ENCODE measurements around the gene PSMA6.
"Not testable (repeated sequence)": the region's sequence is repeated elsewhere in the genome, so short reads cannot be mapped to it uniquely, and the experiment has no call there.

The PSMA6 gene

GRCh38 chr14:35359655-35360054 is 67.5 kb downstream of the PSMA6 start:
- H3K9me3 ChIP-seq (ENCODE audit: control insufficient read depth, insufficient read depth, low read depth, low read length); H3K4me1 ChIP-seq (ENCODE audit: control insufficient read depth, insufficient read depth, low read length); CTCF ChIA-PET; POLR2A ChIA-PET; H3K27ac ChIP-seq (ENCODE audit: extremely low read depth, low read depth, low read length); H3K36me3 ChIP-seq (ENCODE audit: control insufficient read depth in 2 of 2, insufficient read depth in 1 of 2, low read length in 2 of 2); H3K4me3 ChIP-seq (ENCODE audit: low read depth, low read length): not testable (repeated sequence)

- CTCF ChIA-PET: no interaction called here
- H3K27ac ChIP-seq (ENCODE audit: extremely low read depth, low read depth, low read length): no peak overlapping the region
- no peak for TF ChIP-seq ZBTB7A (tag by site-specific recombination; IDR thresholded peaks at IDR 0.05; ENCODE audit: low read depth)
- no peak for TF ChIP-seq ZNF362 (tag by site-specific recombination; IDR thresholded peaks at IDR 0.05)
- no peak for TF ChIP-seq MYNN (tag by site-specific recombination; IDR thresholded peaks at IDR 0.05; ENCODE audit: borderline replicate concordance)
- no peak for TF ChIP-seq ZNF221 (tag by site-specific recombination; IDR thresholded peaks at IDR 0.05; ENCODE audit: borderline replicate concordance)
- TF ChIP-seq ZBTB20 (tag by site-specific recombination; IDR thresholded peaks at IDR 0.05): no peak
- TF ChIP-seq GLI2 (tag by site-specific recombination; IDR thresholded peaks at IDR 0.05; ENCODE audit: borderline replicate concordance, low read depth): no peak
- no peak for TF ChIP-seq ZNF157 (tag by site-specific recombination; IDR thresholded peaks at IDR 0.05)
- no peak for TF ChIP-seq ZNF26 (tag by site-specific recombination; IDR thresholded peaks at IDR 0.05)
- no peak for TF ChIP-seq ZNF155 (tag by site-specific recombination; IDR thresholded peaks at IDR 0.05)
- TF ChIP-seq ZNF280D (tag by site-specific recombination; IDR thresholded peaks at IDR 0.05): no peak
- no peak for TF ChIP-seq ZNF18 (tag by site-specific recombination; IDR thresholded peaks at IDR 0.05)
- TF ChIP-seq OVOL3 (tag by site-specific recombination; IDR thresholded peaks at IDR 0.05): no peak
- no peak for TF ChIP-seq SCRT1 (tag by site-specific recombination; IDR thresholded peaks at IDR 0.05; ENCODE audit: borderline replicate concordance)
- TF ChIP-seq ZNF544 (tag by site-specific recombination; IDR thresholded peaks at IDR 0.05): no peak
- TF ChIP-seq REPIN1 (tag by site-specific recombination; IDR thresholded peaks at IDR 0.05; ENCODE audit: low read depth): no peak
- TF ChIP-seq ZNF776 (tag by site-specific recombination; IDR thresholded peaks at IDR 0.05; ENCODE audit: borderline replicate concordance): no peak
- no peak for TF ChIP-seq ZNF354C (tag by site-specific recombination; IDR thresholded peaks at IDR 0.05; ENCODE audit: borderline replicate concordance, low read depth)
- POLR2A ChIA-PET: no interaction called here
- no peaks in the 10 kb centered on the region for H3K36me3 ChIP-seq (ENCODE audit: control insufficient read depth in 2 of 2, insufficient read depth in 1 of 2, low read length in 2 of 2)
- no peak overlapping the region for H3K4me3 ChIP-seq (ENCODE audit: low read depth, low read length)
- no peaks in the 10 kb centered on the region for H3K4me1 ChIP-seq (ENCODE audit: control insufficient read depth, insufficient read depth, low read length)
- H3K9me3 ChIP-seq (ENCODE audit: control insufficient read depth, insufficient read depth, low read depth, low read length): no peaks in the 10 kb centered on the region
Measured at GRCh38 chr14:35361141-35361480, 68.9 kb downstream of the PSMA6 start.
